ENCODE results near the gene SWSAP1.
A peak's percentile ranks its signal among the peaks of the same experiment; 100 is the strongest.
"Not testable (repeated sequence)": the region's sequence is repeated elsewhere in the genome, so short reads cannot be mapped to it uniquely, and the experiment has no call there.

Gene SWSAP1, protein sequence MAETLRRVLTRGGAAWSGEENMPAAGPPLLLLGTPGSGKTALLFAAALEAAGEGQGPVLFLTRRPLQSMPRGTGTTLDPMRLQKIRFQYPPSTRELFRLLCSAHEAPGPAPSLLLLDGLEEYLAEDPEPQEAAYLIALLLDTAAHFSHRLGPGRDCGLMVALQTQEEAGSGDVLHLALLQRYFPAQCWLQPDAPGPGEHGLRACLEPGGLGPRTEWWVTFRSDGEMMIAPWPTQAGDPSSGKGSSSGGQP

DNA sequence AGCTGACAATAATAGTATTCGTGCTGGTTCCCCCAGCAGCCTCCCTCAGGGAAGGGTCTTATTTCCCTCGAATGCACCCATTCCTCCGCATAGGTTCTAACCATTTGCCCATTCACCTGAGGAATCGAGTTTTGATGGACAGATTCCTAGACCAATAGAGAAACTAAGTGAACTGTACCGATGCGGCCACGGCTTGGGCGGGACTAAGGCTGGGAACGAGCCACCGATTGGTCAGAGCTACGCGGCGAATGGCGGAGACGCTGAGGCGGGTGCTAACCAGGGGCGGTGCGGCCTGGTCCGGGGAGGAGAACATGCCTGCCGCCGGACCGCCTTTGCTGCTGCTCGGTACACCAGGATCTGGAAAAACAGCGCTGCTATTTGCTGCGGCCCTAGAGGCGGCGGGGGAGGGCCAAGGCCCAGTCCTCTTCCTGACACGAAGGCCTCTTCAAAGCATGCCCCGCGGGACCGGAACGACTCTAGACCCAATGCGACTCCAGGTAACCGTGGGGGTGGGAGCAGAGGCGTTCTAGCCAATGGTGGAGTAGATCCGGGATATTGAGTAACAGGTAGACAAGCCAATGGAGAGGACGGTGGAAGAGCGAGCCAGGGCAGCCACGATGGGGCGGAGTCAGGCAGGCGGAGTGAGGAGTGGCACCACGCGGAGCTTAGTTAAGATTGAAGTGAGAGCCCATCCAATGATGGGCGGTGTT is at the start of gene SWSAP1:
Gene SWSAP1, plus strand, starts transcription at position 234 of the 710 bp plus-strand sequence. Its CDS starts 15 bp downstream, at position 249.
- TF ChIP-seq, protein P1, sequence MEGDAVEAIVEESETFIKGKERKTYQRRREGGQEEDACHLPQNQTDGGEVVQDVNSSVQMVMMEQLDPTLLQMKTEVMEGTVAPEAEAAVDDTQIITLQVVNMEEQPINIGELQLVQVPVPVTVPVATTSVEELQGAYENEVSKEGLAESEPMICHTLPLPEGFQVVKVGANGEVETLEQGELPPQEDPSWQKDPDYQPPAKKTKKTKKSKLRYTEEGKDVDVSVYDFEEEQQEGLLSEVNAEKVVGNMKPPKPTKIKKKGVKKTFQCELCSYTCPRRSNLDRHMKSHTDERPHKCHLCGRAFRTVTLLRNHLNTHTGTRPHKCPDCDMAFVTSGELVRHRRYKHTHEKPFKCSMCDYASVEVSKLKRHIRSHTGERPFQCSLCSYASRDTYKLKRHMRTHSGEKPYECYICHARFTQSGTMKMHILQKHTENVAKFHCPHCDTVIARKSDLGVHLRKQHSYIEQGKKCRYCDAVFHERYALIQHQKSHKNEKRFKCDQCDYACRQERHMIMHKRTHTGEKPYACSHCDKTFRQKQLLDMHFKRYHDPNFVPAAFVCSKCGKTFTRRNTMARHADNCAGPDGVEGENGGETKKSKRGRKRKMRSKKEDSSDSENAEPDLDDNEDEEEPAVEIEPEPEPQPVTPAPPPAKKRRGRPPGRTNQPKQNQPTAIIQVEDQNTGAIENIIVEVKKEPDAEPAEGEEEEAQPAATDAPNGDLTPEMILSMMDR (IDR thresholded peaks at IDR 0.05; ENCODE audit: insufficient read depth, low read depth, low read length, missing control alignments): no peak
- H3K4me3 ChIP-seq (ENCODE audit: low read depth, low read length): peak within 1 kb of the TSS; percentile 82
- DNase-seq (ENCODE audit: low read depth): peak; percentile 100

DNA sequence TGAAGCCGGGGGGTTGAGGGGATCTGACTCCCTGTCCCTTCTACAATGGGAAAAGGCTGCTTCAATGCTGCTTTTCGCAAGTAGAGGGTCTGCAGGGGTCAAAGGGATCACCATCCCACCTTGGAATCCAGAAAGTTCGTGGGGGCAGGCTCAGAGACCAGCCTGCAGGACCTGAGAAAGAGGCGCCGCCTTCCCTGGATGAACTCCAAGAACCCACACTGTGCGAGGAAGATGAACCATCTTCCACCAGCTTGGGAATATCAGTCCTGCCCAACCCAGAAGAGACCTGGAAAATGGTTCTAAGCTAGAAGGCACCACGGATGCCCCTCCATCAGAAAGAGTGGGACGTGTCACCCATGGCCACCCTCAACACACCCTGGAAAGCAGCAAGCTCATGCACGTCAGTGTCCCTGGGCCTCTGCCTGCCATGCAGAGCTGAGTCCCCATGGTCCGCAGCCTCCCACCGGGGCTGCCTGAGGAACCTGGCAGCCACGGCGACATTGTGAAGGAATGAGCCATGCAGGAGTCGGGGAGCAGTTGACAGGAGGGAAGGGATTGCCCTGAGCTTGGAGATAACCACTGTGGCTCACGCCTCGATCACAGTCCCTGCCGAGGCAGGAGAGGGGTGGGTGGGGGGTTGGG is 49.6 kb upstream of the SWSAP1 start:
- H3K4me3 ChIP-seq (ENCODE audit: low read depth, low read length): no peak overlapping the region
- TF ChIP-seq, protein P1 (IDR thresholded peaks at IDR 0.05; ENCODE audit: insufficient read depth, low read depth, low read length, missing control alignments): no peak
- no peak for DNase-seq (ENCODE audit: low read depth)

DNA sequence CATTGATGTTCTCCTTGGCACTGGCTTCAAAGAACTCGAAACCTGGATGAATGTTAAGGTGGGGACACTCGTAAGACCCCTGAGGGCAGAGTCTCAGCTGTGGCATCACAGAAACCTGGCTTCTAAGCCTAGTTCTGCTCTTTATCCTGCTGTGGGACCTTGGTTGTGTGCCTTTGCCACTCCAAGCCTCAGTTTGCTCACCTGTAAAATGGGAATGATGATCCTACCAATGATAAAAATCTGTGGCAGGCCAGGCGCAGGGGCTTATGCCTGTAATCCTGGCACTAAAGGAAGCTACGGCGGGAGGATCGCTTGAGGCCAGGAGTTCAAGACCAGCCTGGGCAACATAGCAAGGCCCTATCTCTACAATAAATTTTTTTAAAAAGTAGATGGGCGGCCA is 48.9 kb upstream of the SWSAP1 start:
- DNase-seq (ENCODE audit: low read depth): no peak
- no peak overlapping the region for H3K4me3 ChIP-seq (ENCODE audit: low read depth, low read length)
- TF ChIP-seq, protein P1 (IDR thresholded peaks at IDR 0.05; ENCODE audit: insufficient read depth, low read depth, low read length, missing control alignments): no peak

DNA sequence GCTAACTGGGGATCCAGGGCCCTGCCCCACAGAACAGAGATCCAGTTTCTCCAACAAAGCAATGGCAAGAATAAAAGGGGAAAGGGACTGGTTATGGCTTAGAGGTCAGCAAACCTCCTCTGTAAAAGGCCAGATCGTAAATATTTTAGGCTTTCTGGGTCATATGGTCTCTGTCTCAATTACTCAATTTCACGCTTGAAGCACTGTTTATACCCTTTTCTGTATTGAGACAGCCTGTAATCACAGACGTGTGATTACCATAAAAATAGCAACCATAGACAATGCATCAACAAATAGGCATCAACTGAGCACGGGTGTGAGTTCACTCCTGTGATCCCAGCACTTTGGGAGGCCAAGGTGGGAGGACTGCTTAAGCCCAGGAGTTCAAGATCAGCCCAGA is 44.3 kb upstream of the SWSAP1 start:
- TF ChIP-seq, protein P1 (IDR thresholded peaks at IDR 0.05; ENCODE audit: insufficient read depth, low read depth, low read length, missing control alignments): no peak
- no peak for DNase-seq (ENCODE audit: low read depth)
- H3K4me3 ChIP-seq (ENCODE audit: low read depth, low read length): no peak overlapping the region

DNA sequence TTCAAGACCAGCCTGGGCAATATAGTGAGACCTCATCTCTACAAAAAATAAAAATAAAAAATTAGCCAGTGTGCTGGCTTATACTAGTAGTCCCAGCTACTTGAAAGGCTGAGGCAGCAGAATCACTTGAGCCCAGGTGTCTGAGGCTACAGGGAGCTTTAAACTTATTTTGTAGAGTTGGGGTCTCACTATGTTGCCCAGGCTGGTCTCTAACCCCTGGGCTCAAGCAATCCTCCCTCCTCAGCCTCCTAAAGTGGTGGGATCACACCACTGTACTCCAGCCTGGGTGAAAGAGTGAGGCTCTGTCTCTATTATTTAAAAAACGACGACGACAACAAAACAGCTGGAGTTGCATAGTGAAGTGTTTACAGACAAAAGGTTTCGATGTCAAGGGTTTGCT is 43.0 kb upstream of the SWSAP1 start:
- TF ChIP-seq, protein P1 (IDR thresholded peaks at IDR 0.05; ENCODE audit: insufficient read depth, low read depth, low read length, missing control alignments): no peak
- DNase-seq (ENCODE audit: low read depth): no peak
- H3K4me3 ChIP-seq (ENCODE audit: low read depth, low read length): no peak overlapping the region

DNA sequence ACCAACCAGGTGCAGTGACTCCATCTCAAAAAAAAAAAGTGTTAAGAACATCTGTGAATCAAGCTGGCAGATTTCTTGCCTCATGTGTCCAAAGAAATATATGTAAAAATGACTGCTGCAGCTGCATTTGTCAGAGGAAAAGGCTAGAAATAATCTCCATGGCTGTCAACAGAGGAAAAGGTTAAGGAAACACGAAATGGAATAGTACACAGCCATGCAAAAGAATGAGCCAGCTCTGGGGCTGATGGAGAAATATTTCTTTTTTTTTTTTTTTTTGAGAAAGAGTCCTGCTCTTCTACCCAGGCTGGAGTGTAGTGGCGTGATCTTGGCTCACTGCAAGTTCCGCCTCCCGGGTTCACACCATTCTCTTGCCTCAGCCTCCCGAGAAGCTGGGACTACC is 41.6 kb upstream of the SWSAP1 start:
- no peak for DNase-seq (ENCODE audit: low read depth)
- TF ChIP-seq, protein P1 (IDR thresholded peaks at IDR 0.05; ENCODE audit: insufficient read depth, low read depth, low read length, missing control alignments): no peak
- H3K4me3 ChIP-seq (ENCODE audit: low read depth, low read length): no peak overlapping the region

DNA sequence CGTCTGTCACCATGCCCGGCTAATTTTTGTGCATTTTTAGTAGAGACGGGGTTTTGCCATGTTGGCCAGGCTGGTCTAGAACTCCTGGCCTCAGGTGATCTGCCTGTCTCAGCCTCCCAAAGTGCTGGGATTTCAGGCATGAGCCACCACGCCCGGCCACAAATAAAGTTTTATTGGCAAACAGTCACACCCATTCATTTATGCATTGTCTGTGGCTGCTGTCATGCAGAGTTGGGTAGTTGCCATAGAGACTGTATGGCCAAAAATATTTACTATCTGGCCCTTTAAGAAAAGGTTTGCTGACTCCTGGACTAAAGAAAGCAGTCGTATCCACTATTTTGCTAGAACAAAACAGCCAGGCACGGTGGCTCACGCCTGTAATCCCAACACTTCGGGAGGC is 40.6 kb upstream of the SWSAP1 start:
- H3K4me3 ChIP-seq (ENCODE audit: low read depth, low read length); DNase-seq (ENCODE audit: low read depth): not testable (repeated sequence)
